Stimulated activated CD8-positive, alpha-beta memory T cell treated with anti-CD3 and anti-CD28 coated beads, Interleukin-4, amount 100 ng/mL, for 48 hours (primary cell): Measurements from ENCODE around the gene MBD5.

ENCODE experiments used
- DNase-seq: peaks from one replicate; pipeline ENCODE4 v3.0.0-alpha.2; 2020

MBD5 gene

DNA sequence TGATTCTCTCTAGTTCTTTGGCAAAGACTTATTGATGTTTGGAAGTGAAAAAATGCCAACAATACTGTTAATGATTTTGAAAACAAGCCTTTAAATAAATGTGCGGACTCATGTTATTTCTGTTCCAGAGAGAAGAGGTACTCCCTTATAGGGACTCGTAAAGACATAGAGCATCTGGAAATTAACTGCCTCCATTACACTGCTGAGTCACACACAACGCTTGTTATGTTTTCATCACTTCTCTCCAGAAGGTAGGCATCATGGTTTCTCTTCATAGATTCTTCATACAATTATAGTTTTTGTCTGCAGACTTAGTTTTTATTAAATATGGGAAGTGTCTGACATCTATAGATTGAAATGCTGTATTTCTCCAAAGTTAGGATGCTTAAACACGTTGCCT, 321.2 kb downstream of the MBD5 start:
- DNase-seq = no peak

DNA sequence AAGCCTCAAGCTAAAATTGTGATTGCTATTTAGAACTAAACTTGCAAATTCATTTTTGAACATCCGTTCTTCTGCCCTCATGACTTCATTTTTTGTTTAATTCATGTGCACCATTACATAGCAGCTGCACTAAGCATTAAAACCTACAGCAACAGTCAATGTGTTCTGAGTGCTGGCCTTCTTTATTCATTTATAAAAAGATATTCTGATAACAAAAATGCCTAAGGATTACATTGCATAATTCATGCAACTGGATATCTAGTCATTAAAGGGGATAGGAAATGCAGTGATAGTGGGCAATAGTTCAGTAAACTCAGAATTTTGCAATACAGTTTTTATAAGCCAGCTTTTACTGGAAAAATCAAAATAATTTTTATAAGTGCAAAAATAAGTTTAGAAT, 329.3 kb downstream of the MBD5 start:
- no peak for DNase-seq

DNA sequence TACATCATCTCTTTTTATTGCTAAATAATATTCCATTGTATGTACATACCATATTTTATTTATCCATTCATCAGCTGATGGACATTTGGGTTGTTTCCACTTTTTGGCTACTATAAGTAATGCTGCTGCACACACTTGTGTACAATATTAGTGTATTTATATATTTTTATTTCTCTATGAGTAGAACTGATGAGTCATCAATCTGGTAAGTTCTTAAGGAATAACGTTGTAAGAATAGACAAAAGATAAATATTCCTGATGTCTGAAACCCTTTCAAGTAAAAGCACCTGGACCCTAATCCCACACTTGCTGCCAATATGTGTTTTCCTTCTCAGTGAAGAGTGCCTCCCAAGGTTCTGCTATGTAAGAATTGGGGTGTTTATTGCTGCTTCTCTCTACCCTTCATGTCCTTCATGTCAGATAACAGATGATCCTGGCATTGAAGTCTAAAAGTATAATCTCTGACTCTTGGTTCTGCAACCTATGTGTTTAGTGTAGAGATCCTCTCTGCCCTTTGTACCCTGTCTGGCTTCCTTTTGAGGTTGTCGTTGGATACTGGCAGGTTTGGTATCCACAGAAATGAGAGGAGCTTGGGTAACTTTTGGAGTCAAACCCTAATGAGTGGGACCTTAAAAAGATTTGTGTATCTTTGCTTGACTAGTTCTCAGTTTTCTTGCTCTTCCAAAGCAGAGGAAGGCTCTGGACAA, 330.7 kb downstream of the MBD5 start:
- DNase-seq = no peak

DNA sequence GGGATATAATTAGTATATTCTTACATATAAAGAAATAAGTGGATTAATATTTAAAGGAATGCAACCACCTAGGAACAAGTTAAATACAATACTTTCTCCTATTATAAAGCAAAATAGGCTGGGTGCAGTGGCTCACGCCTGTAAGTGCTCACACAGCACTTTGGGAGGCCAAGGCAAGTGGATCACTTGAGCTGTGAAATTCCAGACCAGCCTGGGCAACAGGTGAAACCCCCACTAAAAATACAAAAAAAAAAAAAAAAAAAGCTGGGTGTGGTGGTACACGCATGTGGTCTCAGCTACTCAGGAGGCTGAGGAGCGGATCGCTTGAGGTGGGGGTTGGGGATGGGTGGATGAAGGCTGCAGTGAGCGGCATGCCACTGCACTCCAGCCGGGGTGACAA, 337.5 kb downstream of the MBD5 start:
- DNase-seq = no peak

DNA sequence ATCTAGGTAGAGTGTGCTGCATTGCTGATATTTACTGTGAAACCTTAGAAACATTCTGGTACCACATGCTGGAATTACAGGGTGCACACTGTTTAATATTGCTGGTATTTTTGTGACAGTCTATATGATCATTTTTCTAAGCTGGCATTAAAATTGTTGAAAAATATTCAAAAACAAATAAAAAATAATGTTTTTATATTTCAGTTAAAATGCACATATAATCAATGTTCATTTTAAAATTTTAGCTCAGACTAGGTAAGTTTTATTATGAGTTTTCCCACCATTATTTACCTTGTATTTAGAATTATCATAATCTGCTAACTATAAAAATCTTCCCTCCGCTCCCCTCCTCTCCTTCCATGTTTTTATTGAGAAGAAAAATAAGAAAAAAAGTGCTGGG, 339.8 kb downstream of the MBD5 start:
- DNase-seq = no peak

DNA sequence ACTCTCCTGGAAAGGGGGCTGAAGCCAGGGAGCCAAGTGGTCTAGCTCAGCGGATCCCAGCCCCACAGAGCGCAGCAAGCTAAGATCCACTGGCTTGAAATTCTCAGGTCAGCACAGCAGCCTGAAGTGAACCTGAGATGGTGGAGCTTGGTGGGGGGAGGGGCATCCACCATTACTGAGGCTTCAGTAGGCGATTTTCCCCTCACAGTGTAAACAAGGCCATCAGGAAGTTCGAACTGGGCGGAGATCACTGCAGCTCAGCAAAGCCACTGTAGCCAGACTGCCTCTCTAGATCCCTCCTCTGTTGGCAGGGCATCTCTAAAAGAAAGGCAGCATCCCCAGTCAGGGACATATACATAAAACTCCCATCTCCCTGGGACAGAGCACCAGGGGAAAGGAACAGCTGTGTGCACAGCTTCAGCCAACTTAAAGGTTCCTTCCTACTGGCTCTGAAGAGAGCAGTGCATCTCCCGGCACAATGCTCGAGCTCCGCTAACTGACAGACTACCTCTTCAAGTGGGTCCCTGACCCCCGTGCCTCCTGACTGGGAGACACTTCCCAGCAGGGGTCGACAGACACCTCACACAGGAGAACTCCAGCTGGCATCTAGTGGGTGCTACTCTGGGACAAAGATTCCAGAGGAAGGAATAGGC, 341.4 kb downstream of the MBD5 start:
- DNase-seq = no peak

DNA sequence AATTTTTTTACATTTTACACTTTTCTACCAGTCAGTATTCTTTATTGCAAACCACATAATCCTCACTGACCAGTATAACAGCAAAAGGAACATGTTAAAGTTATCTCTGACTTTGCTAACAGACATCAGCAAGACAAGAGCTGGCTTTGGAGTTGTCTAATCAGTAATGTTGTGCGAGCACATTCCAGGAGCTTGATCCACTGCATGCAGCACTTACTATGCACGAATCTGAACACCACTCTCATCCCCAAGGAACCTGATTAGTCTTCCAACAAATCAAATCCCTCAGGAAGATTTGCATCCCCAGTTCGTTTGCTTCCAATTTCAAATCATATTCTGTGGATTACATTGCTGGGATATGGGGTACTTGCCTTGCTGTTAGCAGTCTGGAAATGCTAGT, 354.3 kb downstream of the MBD5 start:
- DNase-seq = no peak

DNA sequence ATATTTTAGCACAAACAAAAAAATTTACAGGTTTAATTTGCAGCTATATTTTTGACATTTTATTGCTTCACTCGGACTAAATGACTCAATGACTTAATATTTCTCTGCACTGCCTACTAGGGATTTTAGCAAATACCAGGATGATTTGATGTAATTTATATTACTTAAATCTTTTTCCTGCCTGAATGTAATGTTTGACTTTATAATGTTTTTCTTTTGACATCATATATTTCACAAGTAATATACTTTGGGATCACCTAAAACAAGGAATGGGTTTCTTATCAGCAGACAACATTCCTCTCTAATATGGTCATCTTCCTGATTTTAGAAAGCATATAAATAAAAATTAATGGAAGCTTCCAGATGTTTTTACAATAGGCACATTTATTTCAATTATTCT, 370.4 kb downstream of the MBD5 start:
- no peak for DNase-seq

DNA sequence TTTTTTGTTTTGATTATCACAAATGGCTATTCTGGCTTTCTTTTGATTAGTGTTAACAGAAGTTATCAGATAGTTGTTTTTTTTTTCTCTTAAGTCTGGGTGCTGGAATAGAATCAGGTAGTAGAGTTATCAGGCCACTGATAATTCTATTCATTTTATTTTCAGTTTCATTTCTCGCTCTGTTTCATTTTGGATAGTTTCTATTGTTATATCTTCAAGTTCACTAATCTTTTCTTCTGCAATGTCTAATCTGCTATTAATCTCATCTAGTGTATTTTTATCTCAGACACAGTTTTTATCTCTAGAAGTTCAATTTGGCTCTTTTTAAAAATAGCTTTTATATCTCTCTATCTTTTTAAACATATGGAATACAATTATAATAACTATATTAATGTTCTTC, 381.9 kb downstream of the MBD5 start:
- DNase-seq = no peak

DNA sequence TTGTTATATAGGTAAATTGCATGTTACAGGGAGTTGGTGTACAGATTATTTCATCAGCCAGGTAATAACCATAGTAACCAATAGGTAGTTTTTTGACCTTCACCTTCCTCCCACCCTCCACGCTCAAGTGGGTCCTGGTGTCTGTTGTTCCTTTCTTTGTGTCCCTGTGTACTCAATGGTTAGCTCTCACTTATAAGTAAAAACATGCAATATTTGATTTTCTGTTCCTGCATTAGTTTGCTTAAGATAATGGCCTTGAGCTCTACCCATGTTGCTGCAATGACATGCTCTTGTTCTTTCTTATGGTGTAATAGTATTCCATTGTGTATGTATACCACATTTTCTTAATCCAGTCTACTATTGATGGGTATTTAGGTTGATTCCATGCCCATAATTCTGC, 390.0 kb downstream of the MBD5 start:
- DNase-seq = no peak

DNA sequence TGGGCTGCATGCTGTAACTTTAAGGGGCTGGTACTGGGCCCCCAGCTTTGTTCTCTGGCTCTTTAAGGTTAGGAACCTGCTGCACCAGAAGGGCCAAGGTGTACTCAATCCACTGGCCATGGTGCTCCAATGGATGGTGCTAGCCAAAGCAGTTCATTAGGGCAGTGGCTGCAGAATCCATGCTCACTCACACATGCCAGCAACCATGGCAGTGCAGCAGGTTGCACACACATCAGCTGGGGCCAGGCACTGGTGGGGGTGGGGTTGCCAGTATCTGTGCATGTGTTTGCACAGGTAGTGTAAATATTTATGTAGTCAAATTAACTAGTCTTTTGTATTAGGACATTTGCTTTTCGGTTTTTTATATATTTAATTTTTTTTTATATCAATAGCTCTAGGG, 395.4 kb downstream of the MBD5 start:
- DNase-seq = no peak

DNA sequence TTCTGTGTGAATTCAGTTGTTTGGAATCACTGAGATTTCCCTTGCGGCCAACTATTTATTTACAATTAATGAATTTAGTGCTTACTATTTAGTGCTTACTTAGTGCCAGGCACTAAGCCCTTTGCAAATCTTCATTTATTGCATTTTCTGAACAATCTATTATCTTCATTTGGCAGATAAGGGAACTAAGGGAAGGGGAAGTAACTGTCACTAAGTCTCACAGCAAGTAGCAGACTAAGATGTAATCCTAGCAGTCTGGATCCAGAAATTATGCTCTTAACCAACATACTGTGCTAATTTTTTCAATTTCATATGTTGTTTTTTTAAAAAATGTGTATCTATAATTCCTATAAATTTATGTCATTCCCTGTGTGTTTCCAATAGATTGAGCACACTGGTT, 409.2 kb downstream of the MBD5 start:
- no peak for DNase-seq

DNA sequence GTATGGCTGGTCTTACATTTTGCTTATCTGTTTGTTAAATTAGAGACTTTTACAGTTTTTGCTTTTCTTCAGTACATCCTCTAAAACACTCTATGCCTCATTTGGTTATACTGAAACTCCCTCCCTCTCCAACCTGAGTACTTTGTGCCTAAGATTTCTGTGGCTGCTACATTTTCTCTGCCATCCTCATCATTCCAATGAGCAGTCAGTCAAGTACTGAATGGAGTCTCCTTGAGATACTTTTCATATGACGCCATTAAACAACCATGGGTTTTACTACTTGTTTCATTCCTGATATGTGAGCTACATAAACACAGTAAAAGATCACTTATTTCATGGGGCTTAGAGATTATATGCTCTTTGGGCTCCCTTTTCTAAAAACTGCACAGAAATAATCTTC, 427.0 kb downstream of the MBD5 start:
- no peak for DNase-seq

DNA sequence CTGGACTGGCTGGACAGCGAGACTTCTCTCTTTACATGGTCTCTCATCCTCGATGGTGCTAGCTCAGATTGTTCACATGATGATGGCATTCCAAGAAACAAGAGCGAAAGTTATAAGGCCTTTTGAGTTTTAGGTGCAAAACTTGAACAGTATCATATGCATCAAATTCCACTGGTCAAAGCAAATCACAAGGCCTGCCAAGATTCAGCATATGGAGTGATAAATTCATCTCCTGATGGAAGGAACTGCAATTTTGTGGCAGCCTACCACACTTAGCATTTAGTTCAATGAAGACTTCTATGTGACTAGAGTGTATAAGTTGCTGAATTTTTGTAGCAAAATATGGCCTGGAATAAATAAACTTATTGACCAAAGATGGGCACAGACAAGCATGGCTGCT, 429.6 kb downstream of the MBD5 start:
- DNase-seq = no peak

DNA sequence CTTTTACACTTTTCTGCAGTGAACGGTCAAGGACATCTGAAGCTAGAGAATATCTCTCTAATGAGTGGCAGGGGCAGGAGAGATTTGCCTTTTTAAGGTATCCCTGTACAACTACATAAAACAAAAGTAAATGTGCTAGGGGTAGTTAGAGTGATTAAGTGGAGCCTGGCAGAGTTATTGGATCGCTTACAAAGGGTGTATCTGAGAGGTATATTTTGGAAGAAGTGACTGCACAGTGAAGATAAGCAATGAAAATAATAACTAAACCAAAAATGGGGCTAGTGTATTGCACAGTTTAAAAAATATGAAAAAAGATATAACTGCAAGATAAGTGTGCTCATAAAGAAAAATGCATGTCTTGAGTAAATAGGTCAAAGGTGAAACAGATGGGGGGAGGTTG, 430.2 kb downstream of the MBD5 start:
- DNase-seq = no peak

DNA sequence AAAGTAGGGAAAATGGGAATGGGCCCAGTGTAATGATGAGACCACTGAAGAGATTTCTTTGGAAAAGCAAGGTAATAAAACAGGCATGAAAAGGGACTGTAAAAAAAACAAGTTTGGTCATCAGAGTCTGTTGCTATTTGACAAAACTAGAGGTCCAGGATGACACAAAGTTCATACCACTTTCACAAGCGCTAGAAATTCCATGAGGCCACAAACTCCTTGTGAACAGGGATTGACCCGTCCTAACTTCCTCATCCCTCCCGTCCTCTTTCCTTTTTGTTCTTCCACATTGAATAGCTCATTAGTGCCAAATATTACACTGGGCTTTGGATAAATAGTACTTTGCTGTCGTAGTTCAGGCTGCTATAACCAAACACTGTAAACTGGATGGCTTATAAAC, 434.9 kb downstream of the MBD5 start:
- DNase-seq = no peak

DNA sequence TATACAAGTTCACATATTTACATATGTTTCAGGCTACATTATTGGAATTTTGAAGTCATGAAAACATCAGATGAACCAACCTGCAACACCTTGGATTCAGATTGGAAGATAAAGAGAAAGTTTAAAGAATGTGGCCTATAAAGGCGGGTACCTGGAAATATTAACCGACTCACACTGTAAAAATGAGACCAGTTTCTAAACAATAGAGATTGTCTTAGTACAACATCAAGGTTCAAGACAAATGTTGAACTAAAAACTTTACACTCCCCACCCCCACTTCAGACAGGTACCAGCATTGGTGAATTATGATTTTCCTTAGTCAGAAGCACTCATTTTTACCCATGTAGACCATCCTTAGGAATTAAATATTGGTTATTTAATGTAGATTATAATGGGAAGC, 437.3 kb downstream of the MBD5 start:
- no peak for DNase-seq

DNA sequence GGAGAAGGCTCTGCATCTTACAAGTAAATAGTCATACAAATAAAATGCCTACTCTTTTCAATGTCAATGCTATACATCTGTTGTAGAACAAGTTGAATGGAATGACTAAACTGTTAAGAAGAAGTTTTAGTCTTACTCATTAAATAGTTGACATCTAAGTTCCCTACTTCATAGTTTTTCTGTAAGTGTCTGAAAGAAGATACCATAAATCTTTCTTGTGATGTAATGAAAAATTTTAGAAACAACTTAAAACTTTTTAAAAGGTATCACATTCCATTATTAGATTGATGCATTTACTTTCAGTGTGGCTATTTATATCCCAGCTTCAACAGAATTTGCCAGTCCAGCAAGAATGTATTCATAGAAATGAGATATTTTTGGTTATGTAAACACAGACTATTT, 438.5 kb downstream of the MBD5 start:
- no peak for DNase-seq

DNA sequence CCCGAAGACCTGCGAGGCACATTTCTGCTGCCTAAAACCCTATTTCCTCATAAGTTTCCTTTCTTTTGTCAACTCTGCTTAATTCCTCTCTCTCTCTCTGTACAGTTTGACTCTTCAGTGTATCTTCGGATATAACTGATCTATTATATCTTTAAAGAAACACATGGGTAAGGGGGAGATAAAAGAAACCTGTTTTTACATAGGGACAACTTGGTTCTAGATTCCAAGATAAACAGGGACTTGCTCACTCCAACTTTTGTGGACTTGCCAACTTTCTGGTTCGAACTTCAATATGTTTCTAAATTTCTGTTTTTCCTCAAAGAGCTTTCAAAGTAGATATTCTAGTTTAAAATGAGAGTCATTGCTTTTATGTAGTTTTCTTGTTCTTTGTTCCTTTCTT, 441.0 kb downstream of the MBD5 start:
- DNase-seq = no peak

DNA sequence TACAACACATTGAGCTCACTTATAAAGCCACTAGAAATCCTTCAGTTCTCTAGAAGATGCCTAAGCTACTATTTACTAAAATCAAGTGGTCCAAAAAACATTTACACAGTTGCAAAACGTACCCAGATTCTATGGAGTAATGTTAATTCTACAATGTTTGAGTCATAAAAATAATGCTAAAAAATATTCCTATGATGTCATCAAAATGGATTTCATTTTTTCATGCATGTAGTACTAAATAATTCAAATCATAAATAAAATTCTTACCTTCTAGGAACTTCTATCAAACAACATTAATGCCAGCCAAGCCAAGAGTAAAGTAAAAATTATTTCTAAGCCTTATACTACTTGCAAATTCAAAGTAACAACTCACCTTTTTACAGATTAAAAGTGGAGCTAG, 454.7 kb downstream of the MBD5 start:
- no peak for DNase-seq

DNA sequence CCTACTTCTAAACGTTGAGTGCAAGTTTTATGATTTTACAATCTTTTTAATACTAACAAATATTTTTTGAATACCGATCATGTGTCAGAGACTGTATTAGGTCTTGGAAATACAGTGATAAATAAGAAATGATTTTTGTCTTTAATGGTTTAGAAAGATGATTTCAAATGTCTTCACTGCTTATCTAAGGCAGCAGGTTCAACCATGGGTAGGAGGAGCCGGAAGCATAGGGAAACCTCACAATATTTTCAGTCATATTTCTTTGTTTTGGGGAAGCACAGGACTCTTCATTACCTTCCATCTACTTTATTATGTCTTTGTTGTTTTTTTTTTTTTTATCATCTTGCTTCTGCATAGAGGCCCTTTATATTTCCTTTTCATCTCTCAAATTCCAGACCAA, 458.5 kb downstream of the MBD5 start:
- DNase-seq = no peak

DNA sequence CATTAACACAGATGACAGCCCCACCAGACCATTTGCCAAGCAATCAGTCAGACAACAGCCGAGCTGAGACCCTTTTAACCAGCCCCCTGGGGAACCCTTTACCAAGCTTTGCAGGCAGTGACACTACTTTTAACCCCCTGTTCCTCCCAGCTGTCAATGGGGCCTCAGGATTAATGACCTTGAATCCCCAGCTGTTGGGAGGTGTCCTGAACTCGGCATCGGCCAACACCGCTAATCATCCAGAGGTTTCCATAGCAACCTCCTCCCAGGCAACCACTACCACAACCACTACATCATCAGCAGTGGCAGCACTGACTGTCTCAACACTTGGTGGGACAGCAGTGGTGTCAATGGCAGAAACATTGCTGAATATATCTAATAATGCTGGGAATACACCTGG, 462.8 kb downstream of the MBD5 start:
- no peak for DNase-seq

DNA sequence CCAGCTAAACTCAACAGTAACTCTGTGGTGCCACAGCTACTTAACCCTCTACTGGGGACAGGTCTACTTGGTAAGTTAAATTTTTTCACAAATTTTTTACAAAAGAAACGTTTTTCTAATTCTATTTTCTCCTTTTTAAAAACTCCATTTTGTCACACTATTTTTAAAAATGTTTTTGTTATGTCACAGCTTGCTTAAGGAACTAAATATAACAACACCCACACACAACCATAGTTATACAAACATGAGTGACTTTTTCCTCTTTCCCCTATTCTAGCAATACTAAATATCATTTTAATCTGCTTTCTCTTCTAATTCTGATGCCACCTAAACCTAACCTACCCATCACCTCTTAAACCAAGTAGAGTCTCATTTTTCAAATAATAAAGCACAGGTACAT, 463.2 kb downstream of the MBD5 start:
- no peak for DNase-seq

DNA sequence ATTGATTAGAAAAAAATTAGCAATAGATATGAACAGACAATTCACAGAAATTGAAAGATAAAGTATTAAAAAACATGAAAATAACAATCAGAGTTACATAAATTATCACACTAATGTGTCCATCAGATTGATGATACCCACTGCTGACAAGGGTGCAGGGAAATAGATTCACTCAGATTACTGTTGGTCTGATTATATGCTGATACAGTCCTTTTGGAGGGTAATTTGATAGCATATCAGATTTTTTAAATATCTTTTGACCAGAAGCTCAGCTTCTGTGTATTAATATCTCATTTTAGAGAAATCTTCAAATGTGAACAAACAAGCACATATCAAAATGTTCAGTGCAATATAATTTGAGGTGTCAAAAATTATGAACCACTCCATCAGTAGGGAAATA, 465.8 kb downstream of the MBD5 start:
- no peak for DNase-seq

DNA sequence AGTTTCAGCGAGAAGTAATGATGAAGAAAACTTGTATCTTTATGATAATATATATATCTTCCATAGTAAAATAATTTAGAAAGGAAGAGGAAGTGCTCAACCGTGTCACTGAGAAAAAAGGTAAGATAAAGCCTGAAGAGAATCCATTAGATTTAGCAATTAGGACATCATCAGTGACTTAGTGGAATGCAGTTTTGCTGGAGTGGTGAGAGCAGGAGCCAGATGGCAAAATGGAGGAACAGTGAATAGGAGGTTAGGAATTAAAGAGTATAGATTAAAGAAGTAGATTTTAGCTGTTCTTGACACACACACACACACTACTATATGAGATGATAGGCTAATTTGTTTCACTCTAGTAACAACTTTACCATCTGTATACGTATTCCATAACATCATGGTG, 466.5 kb downstream of the MBD5 start:
- DNase-seq = no peak
